ENCODE measurements around the gene PGF. TPM values are rescaled to one million over a fixed set of nuclear protein-coding genes. Genes with fewer than 3 reads are reported as not detected.

Gene PGF
- total RNA-seq, 1 donor from 2014 or later, result 56.6 TPM

GRCh38 chr14:74906925-74907521, 48.4 kb downstream of the PGF start:
- no peak for FAIRE-seq

GRCh38 chr14:74905595-74906142, 49.7 kb downstream of the PGF start:
- Histone ChIP-seq H3K27me3 (ENCODE audit: control insufficient read depth, insufficient read depth, low read length) (no peaks in the 10 kb centered on the region), H3K4me3 (ENCODE audit: low read depth, low read length) (no peak overlapping the region), H3K36me3 (ENCODE audit: control insufficient read depth, insufficient read depth, low read length) (peaks cover 12% of the 10 kb centered on the region)
- FAIRE-seq, result peak; percentile 50
- peak; percentile 94 for TF ChIP-seq CTCF (IDR thresholded peaks at IDR 0.05; ENCODE audit: insufficient read depth, low read length, severe bottlenecking)
- DNase-seq (ENCODE audit: low read depth), result no peak

More at GRCh38 chr14:74906925-74907521, 48.4 kb downstream of the PGF start:
- DNase-seq (ENCODE audit: low read depth), result no peak
- Histone ChIP-seq H3K27me3 (ENCODE audit: control insufficient read depth, insufficient read depth, low read length) (no peaks in the 10 kb centered on the region), H3K36me3 (ENCODE audit: control insufficient read depth, insufficient read depth, low read length) (peaks cover 5% of the 10 kb centered on the region), H3K4me3 (ENCODE audit: low read depth, low read length) (no peak overlapping the region)
- TF ChIP-seq CTCF (IDR thresholded peaks at IDR 0.05; ENCODE audit: insufficient read depth, low read length, severe bottlenecking), result peak; percentile 31

GRCh38 chr14:74904635-74905503, 50.5 kb downstream of the PGF start:
- peaks cover 17% of the 10 kb centered on the region for H3K36me3 ChIP-seq (ENCODE audit: control insufficient read depth, insufficient read depth, low read length)
- FAIRE-seq (no peak), DNase-seq (ENCODE audit: low read depth) (no peak)
- H3K4me3 ChIP-seq (ENCODE audit: low read depth, low read length), result no peak overlapping the region
- TF ChIP-seq CTCF (IDR thresholded peaks at IDR 0.05; ENCODE audit: insufficient read depth, low read length, severe bottlenecking), result no peak
- no peaks in the 10 kb centered on the region for H3K27me3 ChIP-seq (ENCODE audit: control insufficient read depth, insufficient read depth, low read length)

GRCh38 chr14:74902941-74903705, 52.3 kb downstream of the PGF start:
- Histone ChIP-seq H3K27me3 (ENCODE audit: control insufficient read depth, insufficient read depth, low read length) (no peaks in the 10 kb centered on the region), H3K4me3 (ENCODE audit: low read depth, low read length) (no peak overlapping the region), H3K36me3 (ENCODE audit: control insufficient read depth, insufficient read depth, low read length) (peaks cover 32% of the 10 kb centered on the region)
- FAIRE-seq (peak; percentile 83), DNase-seq (ENCODE audit: low read depth) (no peak)
- TF ChIP-seq CTCF (IDR thresholded peaks at IDR 0.05; ENCODE audit: insufficient read depth, low read length, severe bottlenecking), result no peak

- FAIRE-seq (no peak), DNase-seq (ENCODE audit: low read depth) (no peak)
- Histone ChIP-seq H3K36me3 (ENCODE audit: control insufficient read depth, insufficient read depth, low read length) (peaks cover 51% of the 10 kb centered on the region), H3K4me3 (ENCODE audit: low read depth, low read length) (no peak overlapping the region), H3K27me3 (ENCODE audit: control insufficient read depth, insufficient read depth, low read length) (no peaks in the 10 kb centered on the region)
- TF ChIP-seq CTCF (IDR thresholded peaks at IDR 0.05; ENCODE audit: insufficient read depth, low read length, severe bottlenecking), result no peak
Observed at GRCh38 chr14:74898694-74899093, 56.7 kb downstream of the PGF start.
